A549 (cell line): ENCODE measurements around the gene KRTAP16-1. TPM values are rescaled to one million over a fixed set of nuclear protein-coding genes. Genes with fewer than 3 reads are reported as not detected.
"Not testable (repeated sequence)": the region's sequence is repeated elsewhere in the genome, so short reads cannot be mapped to it uniquely, and the experiment has no call there.

Experiments
- ATAC-seq, 2 experiments: fragments of 200-7000 bp in 1 of 2; fragments of >200 bp in 1 of 2; cut with Nextera tagmentation in 1 of 2; cut with Tn5 transposase in 1 of 2; 3 replicates each; pipeline versions ENCODE4 v1.8.0 to v1.9.1; 2018 to 2020; ENCODE audit warnings: mild to moderate bottlenecking in 1 of 2, moderate library complexity in 1 of 2
- CTCF ChIA-PET: fragments of 300-600 bp; sonication (Branson Sonifier 250); formaldehyde crosslinking; extraction: SDS; loops from one replicate; lab custom pipeline; 2021; ENCODE audit warnings: antibody characterized with exemption, inconsistent platforms; lab: Yijun Ruan, JAX
- POLR2A ChIA-PET: fragments of 350-600 bp; formaldehyde crosslinking; extraction: SDS; loops from one replicate; lab custom pipeline; 2021; ENCODE audit warnings: antibody characterized with exemption, inconsistent platforms; lab: Yijun Ruan, JAX
- DNase-seq, 2 experiments: peaks; one replicate each; pipeline versions ENCODE4 v3.0.0 to v3.0.0-alpha.2; 2011 to 2016; ENCODE audit warnings: low read depth in 1 of 2, low spot score in 1 of 2
- FAIRE-seq: peaks from 2 replicates; lab custom pipeline; 2011; peaks lifted over from hg19 to GRCh38; lab: Jason Lieb, UNC
- H3K27ac ChIP-seq, 2 experiments: fragments of >200 bp; sonication (Bioruptor Twin); formaldehyde crosslinking; 3 replicates each; pipeline ENCODE4 v1.5.1; 2016 to 2017
- H3K4me1 ChIP-seq: fragments of >200 bp; sonication (Bioruptor Twin); formaldehyde crosslinking; 3 replicates; pipeline ENCODE4 v1.6.1; 2016
- H3K4me2 ChIP-seq: fragments of >200 bp; sonication (Bioruptor Twin); formaldehyde crosslinking; 3 replicates; pipeline ENCODE4 v1.6.1; 2016
- H3K4me3 ChIP-seq: fragments of >200 bp; sonication (Bioruptor Twin); formaldehyde crosslinking; 3 replicates; pipeline ENCODE4 v1.5.1; 2016
- H3K9me3 ChIP-seq: fragments of >200 bp; sonication (Bioruptor Twin); formaldehyde crosslinking; 3 replicates; pipeline ENCODE4 v1.6.1; 2016
- CBX2 ChIP-seq: fragments of 200-600 bp; sonication (generic); IDR thresholded peaks from 2 replicates; pipeline ENCODE4 v1.6.1; 2016; ENCODE audit warnings: low read depth, mild to moderate bottlenecking, borderline replicate concordance
- CBX8 ChIP-seq: fragments of 200-600 bp; sonication (generic); IDR thresholded peaks from 2 replicates; pipeline ENCODE4 v1.6.1; 2016
- CHD2 ChIP-seq: fragments of 150-350 bp; IDR thresholded peaks from 2 replicates; pipeline ENCODE4 v1.6.1; 2014; ENCODE audit warnings: low read length; ENCODE audit not compliant: partially characterized antibody
- EHF ChIP-seq: fragments of 250-450 bp; sonication (Bioruptor Pico); IDR thresholded peaks from 2 replicates; pipeline ENCODE4 v1.5.0; 2020; ENCODE audit warnings: mild to moderate bottlenecking
- EHMT2 ChIP-seq: fragments of 200-600 bp; sonication (generic); IDR thresholded peaks from 2 replicates; pipeline ENCODE4 v1.6.1; 2016; ENCODE audit warnings: antibody characterized with exemption, low read depth, mild to moderate bottlenecking, moderate library complexity
- FOXS1 ChIP-seq: fragments of 250-450 bp; sonication (Bioruptor Pico); IDR thresholded peaks from 2 replicates; pipeline ENCODE4 v1.5.0; 2020; ENCODE audit warnings: mild to moderate bottlenecking, moderate library complexity
- GATA3 ChIP-seq: IDR thresholded peaks from 2 replicates; pipeline ENCODE4 v1.6.1; 2012; ENCODE audit warnings: borderline replicate concordance
- HEYL ChIP-seq: fragments of 250-450 bp; sonication (Bioruptor Pico); IDR thresholded peaks from 2 replicates; pipeline ENCODE4 v1.8.0; 2021; ENCODE audit warnings: mild to moderate bottlenecking, moderate library complexity
- HOXA7 ChIP-seq: fragments of 250-450 bp; sonication (Bioruptor Pico); IDR thresholded peaks from 2 replicates; pipeline ENCODE4 v1.5.0; 2020; ENCODE audit warnings: mild to moderate bottlenecking, moderate library complexity
- HOXB13 ChIP-seq: fragments of 250-450 bp; sonication (Bioruptor Pico); IDR thresholded peaks from 2 replicates; pipeline ENCODE4 v1.5.0; 2020; ENCODE audit warnings: low read depth, mild to moderate bottlenecking, moderate library complexity
- HOXB5 ChIP-seq: fragments of 250-450 bp; sonication (Bioruptor Pico); IDR thresholded peaks from 2 replicates; pipeline ENCODE4 v1.5.0; 2020; ENCODE audit warnings: mild to moderate bottlenecking, moderate library complexity
- JUNB ChIP-seq: fragments of >200 bp; sonication (Bioruptor Twin); formaldehyde crosslinking; IDR thresholded peaks from 2 replicates; pipeline ENCODE4 v1.6.1; 2016
- KDM1A ChIP-seq: fragments of 200-600 bp; sonication (generic); IDR thresholded peaks from 2 replicates; pipeline ENCODE4 v1.6.1; 2016; ENCODE audit warnings: low read depth, mild to moderate bottlenecking
- MAFK ChIP-seq: fragments of 450-650 bp; IDR thresholded peaks from 2 replicates; pipeline ENCODE4 v1.6.1; 2014; ENCODE audit not compliant: partially characterized antibody
- MAZ ChIP-seq: fragments of 150-350 bp; IDR thresholded peaks from 2 replicates; pipeline ENCODE4 v1.6.1; 2014; ENCODE audit warnings: antibody characterized with exemption, low read depth, low read length, borderline replicate concordance
- NFE2L2 ChIP-seq: fragments of 150-350 bp; conservative IDR thresholded peaks from 2 replicates; pipeline ENCODE4 v1.6.1; 2014; ENCODE audit warnings: low read length
- NR3C1 ChIP-seq: fragments of >200 bp; sonication (Bioruptor Twin); formaldehyde crosslinking; IDR thresholded peaks from 3 replicates; pipeline ENCODE4 v1.6.1; 2017
- PHF8 ChIP-seq: fragments of 200-600 bp; sonication (generic); IDR thresholded peaks from 2 replicates; pipeline ENCODE4 v1.6.1; 2016; ENCODE audit warnings: low read depth, mild to moderate bottlenecking, antibody characterized with exemption, moderate library complexity, borderline replicate concordance
- POLR2AphosphoS2 ChIP-seq: conservative IDR thresholded peaks from 2 replicates; pipeline ENCODE4 v1.6.1; 2012; ENCODE audit warnings: low read length, improper control_type of control experiment, inconsistent platforms
- RAD21 ChIP-seq, 2 experiments: fragments of >200 bp in 1 of 2; sonication (Bioruptor Twin) in 1 of 2; formaldehyde crosslinking in 1 of 2; IDR thresholded peaks in 1 of 2; conservative IDR thresholded peaks in 1 of 2; 2 replicates in 1 of 2; 3 replicates in 1 of 2; pipeline ENCODE4 v1.6.1; 2012 to 2018; ENCODE audit warnings: inconsistent platforms in 1 of 2
- SMC3 ChIP-seq: fragments of >200 bp; sonication (Bioruptor Twin); formaldehyde crosslinking; IDR thresholded peaks from 3 replicates; pipeline ENCODE4 v1.6.1; 2018; ENCODE audit warnings: inconsistent platforms
- SREBF2 ChIP-seq: fragments of 450-650 bp; IDR thresholded peaks from 2 replicates; pipeline ENCODE4 v1.6.1; 2014; ENCODE audit warnings: mild to moderate bottlenecking, moderate library complexity
- TFCP2L1 ChIP-seq: fragments of 250-450 bp; sonication (Bioruptor Pico); IDR thresholded peaks from 2 replicates; pipeline ENCODE4 v1.5.0; 2021; ENCODE audit warnings: mild to moderate bottlenecking
- TP53 ChIP-seq: fragments of 250-450 bp; sonication (Bioruptor Pico); IDR thresholded peaks from 2 replicates; pipeline ENCODE4 v1.5.0; 2021; ENCODE audit warnings: mild to moderate bottlenecking, moderate library complexity
- ZC3H11A ChIP-seq: fragments of 450-650 bp; IDR thresholded peaks from 2 replicates; pipeline ENCODE4 v1.6.1; 2014; ENCODE audit warnings: antibody characterized with exemption, mild to moderate bottlenecking
- WGBS: methylation state at CpG from one replicate; pipeline ENCODE4 v1.1.6; 2017; ENCODE audit errors: missing lambda C conversion rate; 5-methylcytosine and 5-hydroxymethylcytosine counted together
- polyA plus RNA-seq, 4 experiments: library from polyadenylated mRNA; depleted of rRNA in 3 of 4; stranded (reverse); fragments of >200 nt; fragmentation: RNase III in 1 of 4; extraction: RNeasy Plus Mini Kit Qiagen cat#74134 plus additional on column Dnase treatment in 1 of 4; gene quantifications; 2 replicates in 3 of 4; 3 replicates in 1 of 4; pipeline ENCODE4 v1.2.3, GENCODE V29; 2011 to 2017
- TF ChIP-seq, protein P1 (sequence below): fragments of 150-350 bp; IDR thresholded peaks from 2 replicates; pipeline ENCODE4 v1.6.1; 2014; ENCODE audit warnings: low read depth, mild to moderate bottlenecking, low read length
- TF ChIP-seq, protein P2 (sequence below): IDR thresholded peaks from 2 replicates; pipeline ENCODE4 v1.6.1; 2012; ENCODE audit warnings: low read depth, borderline replicate concordance
- TF ChIP-seq, protein P3 (sequence below): IDR thresholded peaks from 2 replicates; pipeline ENCODE4 v1.6.1; 2012
- TF ChIP-seq, protein P4 (sequence below): fragments of 200-600 bp; sonication (generic); IDR thresholded peaks from 2 replicates; pipeline ENCODE4 v1.6.1; 2016; ENCODE audit warnings: antibody characterized with exemption, mild to moderate bottlenecking, moderate library complexity

Gene KRTAP16-1
- polyA plus RNA-seq, 2 of the 4 experiments (the other 2 are of a cell fraction), result not detected

DNA sequence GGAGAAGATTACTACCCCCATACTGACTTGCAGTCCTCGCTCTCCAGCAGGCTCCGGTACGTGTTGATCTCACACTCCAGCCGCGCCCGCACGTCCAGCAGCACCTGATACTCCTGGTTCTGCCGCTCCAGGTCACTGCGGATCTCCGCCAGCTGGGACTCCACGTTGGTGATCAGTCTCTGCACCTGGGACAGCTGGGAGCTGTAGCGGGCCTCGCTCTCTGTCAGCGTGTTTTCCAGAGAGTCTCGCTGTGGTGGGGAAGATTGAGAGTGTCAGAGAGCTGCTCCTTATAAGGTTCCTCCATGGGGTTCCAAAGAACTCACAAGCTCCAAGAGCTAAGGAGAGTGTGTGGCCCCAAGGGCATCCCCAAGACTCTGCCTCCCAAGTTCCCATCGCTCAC, 37.3 kb upstream of the KRTAP16-1 start:
- DNase-seq, FAIRE-seq, ATAC-seq, H3K4me3 ChIP-seq, POLR2A ChIA-PET, H3K4me1 ChIP-seq, H3K9me3 ChIP-seq, H3K27ac ChIP-seq, H3K4me2 ChIP-seq: not testable (repeated sequence)
- WGBS, result 86% methylated on average over 15 of the region's 16 CpGs
- CTCF ChIA-PET, result interaction anchor here (1.2 to 2.6 kb wide), 3 partner anchors 17 to 316 kb away, joined by 3 to 11 read pairs (median 9); no protein-coding TSS in a partner anchor

DNA sequence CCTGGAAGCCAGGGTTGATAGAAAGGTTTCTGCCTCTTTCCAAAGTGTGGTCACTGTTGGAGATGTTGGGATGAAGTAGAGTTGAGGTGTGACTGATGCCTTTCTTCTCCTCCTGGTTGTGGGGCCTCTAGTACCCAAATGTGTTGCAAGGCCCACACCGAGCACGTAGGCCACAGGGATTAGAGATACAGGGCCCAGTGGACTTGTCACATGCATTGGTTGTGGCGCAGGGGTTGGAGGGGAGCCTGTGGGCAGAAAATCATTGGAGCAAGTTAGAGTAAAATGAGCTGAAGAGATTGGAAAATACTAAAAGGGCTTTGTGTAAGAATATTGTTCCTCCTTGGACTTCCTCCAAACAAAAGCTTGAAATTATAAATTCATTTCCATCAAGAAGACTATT, 36.9 kb upstream of the KRTAP16-1 start:
- no peak overlapping the region for H3K4me2 ChIP-seq
- no peak overlapping the region for H3K4me3 ChIP-seq
- no peaks in the 10 kb centered on the region for H3K4me1 ChIP-seq
- no peaks in the 10 kb centered on the region for H3K9me3 ChIP-seq
- 65% methylated on average over 3 of the region's 3 CpGs for WGBS
- ChIA-PET POLR2A (no interaction called here), CTCF (interaction anchor here (1.2 to 2.6 kb wide), 3 partner anchors 17 to 317 kb away, joined by 3 to 11 read pairs (median 9); no protein-coding TSS in a partner anchor)
- no peak for FAIRE-seq
- no peak for DNase-seq
- TF ChIP-seq HOXB5 (CRISPR knock-in tag) (no peak), SREBF2 (no peak), CBX8 (no peak), GATA3 (no peak), RAD21 (conservative IDR thresholded peaks at IDR 0.05 in 1 of 2, IDR thresholded peaks at IDR 0.05 in 1 of 2) (no peak), SMC3 (no peak), MAZ (no peak), TP53 (CRISPR knock-in tag) (no peak), JUNB (no peak), ZC3H11A (no peak), TFCP2L1 (CRISPR knock-in tag) (no peak), POLR2AphosphoS2 (no peak), EHF (CRISPR knock-in tag) (no peak), HOXA7 (CRISPR knock-in tag) (no peak), MAFK (no peak), CBX2 (no peak)
- TF ChIP-seq, protein P1, sequence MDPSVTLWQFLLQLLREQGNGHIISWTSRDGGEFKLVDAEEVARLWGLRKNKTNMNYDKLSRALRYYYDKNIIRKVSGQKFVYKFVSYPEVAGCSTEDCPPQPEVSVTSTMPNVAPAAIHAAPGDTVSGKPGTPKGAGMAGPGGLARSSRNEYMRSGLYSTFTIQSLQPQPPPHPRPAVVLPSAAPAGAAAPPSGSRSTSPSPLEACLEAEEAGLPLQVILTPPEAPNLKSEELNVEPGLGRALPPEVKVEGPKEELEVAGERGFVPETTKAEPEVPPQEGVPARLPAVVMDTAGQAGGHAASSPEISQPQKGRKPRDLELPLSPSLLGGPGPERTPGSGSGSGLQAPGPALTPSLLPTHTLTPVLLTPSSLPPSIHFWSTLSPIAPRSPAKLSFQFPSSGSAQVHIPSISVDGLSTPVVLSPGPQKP, result no peak
- no peak overlapping the region for H3K27ac ChIP-seq
- ATAC-seq, result no peak

DNA sequence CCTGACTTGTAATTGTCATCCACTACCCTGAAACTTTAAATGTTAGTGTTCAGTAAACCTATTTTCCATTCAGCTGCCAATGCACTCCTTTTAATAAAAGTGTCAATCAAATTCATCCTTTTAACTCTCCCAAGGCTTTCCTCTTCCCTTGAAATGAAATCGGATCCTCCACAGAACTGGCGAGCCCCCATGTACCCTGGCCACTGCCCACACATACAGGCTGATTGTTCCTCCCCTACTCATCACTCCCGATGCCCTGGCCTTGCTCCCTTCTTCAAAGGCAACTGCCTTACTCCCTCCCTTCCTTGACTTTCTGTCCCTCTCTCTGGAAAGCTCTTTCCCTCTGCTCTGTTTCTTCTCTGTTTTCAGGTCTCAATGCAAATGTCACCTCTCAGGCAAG, 33.9 kb upstream of the KRTAP16-1 start:
- Histone ChIP-seq H3K9me3 (no peaks in the 10 kb centered on the region), H3K27ac (no peak overlapping the region), H3K4me2 (no peak overlapping the region), H3K4me1 (no peaks in the 10 kb centered on the region), H3K4me3 (no peak overlapping the region)
- no peak for DNase-seq
- 39% methylated on average over 3 of the region's 3 CpGs for WGBS
- no peak for TF ChIP-seq SMC3
- TF ChIP-seq CHD2, result no peak
- TF ChIP-seq FOXS1, result no peak
- TF ChIP-seq, protein P2, sequence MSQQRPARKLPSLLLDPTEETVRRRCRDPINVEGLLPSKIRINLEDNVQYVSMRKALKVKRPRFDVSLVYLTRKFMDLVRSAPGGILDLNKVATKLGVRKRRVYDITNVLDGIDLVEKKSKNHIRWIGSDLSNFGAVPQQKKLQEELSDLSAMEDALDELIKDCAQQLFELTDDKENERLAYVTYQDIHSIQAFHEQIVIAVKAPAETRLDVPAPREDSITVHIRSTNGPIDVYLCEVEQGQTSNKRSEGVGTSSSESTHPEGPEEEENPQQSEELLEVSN, result no peak
- no peak for TF ChIP-seq HOXB13 (CRISPR knock-in tag)
- TF ChIP-seq EHMT2, result no peak
- TF ChIP-seq KDM1A, result no peak
- no peak for TF ChIP-seq NR3C1
- TF ChIP-seq MAFK, result no peak
- TF ChIP-seq NFE2L2, result no peak
- TF ChIP-seq, protein P3, sequence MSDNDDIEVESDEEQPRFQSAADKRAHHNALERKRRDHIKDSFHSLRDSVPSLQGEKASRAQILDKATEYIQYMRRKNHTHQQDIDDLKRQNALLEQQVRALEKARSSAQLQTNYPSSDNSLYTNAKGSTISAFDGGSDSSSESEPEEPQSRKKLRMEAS, result no peak
- TF ChIP-seq CBX2, result no peak
- TF ChIP-seq JUNB, result no peak
- TF ChIP-seq PHF8, result no peak
- no peak for TF ChIP-seq CBX8
- TF ChIP-seq, protein P4, sequence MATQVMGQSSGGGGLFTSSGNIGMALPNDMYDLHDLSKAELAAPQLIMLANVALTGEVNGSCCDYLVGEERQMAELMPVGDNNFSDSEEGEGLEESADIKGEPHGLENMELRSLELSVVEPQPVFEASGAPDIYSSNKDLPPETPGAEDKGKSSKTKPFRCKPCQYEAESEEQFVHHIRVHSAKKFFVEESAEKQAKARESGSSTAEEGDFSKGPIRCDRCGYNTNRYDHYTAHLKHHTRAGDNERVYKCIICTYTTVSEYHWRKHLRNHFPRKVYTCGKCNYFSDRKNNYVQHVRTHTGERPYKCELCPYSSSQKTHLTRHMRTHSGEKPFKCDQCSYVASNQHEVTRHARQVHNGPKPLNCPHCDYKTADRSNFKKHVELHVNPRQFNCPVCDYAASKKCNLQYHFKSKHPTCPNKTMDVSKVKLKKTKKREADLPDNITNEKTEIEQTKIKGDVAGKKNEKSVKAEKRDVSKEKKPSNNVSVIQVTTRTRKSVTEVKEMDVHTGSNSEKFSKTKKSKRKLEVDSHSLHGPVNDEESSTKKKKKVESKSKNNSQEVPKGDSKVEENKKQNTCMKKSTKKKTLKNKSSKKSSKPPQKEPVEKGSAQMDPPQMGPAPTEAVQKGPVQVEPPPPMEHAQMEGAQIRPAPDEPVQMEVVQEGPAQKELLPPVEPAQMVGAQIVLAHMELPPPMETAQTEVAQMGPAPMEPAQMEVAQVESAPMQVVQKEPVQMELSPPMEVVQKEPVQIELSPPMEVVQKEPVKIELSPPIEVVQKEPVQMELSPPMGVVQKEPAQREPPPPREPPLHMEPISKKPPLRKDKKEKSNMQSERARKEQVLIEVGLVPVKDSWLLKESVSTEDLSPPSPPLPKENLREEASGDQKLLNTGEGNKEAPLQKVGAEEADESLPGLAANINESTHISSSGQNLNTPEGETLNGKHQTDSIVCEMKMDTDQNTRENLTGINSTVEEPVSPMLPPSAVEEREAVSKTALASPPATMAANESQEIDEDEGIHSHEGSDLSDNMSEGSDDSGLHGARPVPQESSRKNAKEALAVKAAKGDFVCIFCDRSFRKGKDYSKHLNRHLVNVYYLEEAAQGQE, result no peak
- no peak for TF ChIP-seq HEYL (CRISPR knock-in tag)
- FAIRE-seq, result no peak
- ATAC-seq, result no peak
- ChIA-PET CTCF (interaction anchor here (1.2 to 3.1 kb wide), 4 partner anchors 14 to 205 kb away, joined by 3 to 9 read pairs (median 5); no protein-coding TSS in a partner anchor), POLR2A (no interaction called here)
